Epithelial cell of prostate (primary cell): ENCODE measurements around the gene ZNF783.
"Not testable (repeated sequence)": the region's sequence is repeated elsewhere in the genome, so short reads cannot be mapped to it uniquely, and the experiment has no call there.

Source experiments
- DNase-seq: peaks from one replicate; pipeline ENCODE4 v3.0.0-alpha.2; 2011; ENCODE audit warnings: low read depth, low spot score
- H3K27ac ChIP-seq: fragments of 450-650 bp; 2 replicates; pipeline ENCODE4 v1.5.1; 2017; ENCODE audit warnings: mild to moderate bottlenecking

The ZNF783 gene

DNA sequence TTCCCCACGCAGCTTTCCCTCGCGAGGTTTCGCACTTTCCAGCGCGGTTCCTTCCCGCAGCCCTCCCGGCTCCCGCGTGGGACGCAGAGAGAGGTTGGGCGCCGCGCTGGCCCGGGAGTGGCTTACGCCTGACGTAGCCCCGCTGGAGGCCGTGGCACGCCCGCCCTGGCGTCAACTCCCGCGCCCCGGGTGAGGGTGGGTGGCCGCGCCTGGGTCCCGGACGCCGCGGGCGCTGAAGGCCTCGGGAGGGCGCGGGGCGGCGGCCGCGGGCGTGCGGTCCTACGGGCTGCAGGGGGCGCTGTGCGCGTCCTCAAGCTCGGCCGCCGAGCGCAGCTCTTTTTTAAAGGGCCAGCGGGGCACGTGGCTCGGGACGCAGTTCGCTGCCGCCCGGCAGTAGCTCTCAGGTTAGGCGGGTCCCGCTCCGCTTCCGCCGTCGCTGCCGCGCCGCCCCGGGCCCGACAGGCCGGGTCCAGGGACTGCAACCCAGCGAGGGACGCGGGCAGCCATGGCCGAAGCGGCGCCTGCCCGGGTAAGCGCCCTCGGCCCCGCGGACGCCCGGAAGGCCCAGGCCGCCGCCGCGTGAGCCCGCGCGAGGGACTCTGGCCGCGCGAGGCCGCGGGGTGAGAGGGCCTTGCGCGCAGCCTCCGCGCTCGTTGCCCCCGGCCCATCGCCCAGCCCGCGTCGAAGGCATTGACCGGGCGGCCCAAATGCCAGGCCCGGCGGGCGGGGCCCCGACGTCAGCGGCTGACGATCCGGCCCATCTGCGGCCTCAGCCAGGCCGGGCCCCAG, at the start of gene ZNF783:
Gene ZNF783, plus strand, starts transcription at position 368 of the 789 bp plus-strand sequence. Its CDS starts 138 bp downstream, at position 506.
- peak within 1 kb of the TSS; percentile 94 for H3K27ac ChIP-seq
- no peak for DNase-seq

DNA sequence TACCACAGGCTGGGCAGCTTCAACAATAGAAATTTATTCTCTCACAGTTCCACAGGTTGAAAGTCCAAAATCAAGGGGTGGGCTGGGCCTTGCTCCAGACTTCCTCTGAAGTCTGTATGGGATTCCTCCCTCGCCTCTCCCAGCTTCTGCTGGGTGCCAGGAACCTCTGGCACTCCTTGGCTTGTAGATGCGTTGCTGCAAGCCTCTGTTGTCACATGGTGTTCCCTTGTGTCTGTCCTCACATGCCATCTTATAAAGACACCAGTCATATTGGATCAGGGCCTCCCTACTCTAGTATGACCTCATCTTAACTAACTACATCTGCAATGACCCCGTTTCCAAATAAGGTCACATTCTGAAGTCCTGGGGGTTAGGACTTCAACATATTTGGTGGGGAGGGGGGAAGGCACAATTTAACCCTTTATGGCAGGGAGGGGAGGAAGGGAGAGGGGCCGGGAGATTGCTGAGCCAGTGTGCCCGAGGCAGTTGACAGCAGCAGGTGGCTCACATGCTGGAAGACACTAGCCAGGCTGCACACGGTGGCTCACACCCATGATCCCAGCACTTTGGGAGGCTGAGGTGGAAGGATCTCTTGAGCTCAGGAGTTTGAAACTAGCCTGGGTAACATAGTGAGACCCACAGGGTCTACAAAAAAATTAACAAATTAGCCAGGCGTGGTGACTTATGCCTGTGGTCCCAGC, 47.8 kb upstream of the ZNF783 start:
- no peak for DNase-seq
- H3K27ac ChIP-seq, result no peak overlapping the region

DNA sequence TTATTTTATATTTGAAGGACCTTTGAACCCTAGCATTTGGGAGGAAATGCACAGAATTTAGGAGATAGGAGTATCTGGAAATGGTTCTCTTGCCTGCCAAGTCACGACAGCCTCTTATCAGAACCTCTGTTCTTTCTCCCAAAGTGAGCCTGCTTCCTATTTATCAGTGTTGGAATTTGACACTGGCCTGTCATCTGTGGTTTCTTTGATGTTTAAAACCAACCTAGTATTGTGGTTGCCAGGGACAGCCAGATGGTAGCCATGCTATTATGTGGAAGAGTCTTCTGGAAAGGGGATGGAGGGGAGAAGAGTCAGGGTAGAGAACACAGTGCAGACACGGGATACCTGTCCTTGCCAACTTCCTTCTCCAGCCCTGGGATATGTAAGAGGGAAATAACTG, 45.6 kb upstream of the ZNF783 start:
- H3K27ac ChIP-seq, result no peak overlapping the region
- no peak for DNase-seq

DNA sequence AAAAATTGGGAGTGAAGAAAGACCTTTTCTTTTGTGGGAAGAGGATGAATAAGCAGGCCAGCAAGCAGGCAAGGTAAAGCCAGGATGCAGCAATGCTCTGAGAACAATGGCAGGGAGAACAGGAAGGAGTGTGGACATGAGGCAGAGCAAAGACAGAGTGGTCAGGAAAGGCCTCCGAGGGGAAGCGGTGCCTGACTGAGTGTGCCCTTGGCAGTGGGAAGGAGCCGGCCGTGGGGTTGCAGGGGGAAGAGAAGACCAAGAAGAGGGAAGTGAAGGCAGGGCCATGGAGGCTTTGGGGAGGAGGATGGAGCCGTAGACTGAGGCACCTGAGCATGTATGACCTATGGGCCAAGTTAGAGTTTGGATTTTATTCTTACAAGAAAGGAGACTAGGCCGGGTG, 44.4 kb upstream of the ZNF783 start:
- DNase-seq, result no peak
- H3K27ac ChIP-seq, result no peak overlapping the region

DNA sequence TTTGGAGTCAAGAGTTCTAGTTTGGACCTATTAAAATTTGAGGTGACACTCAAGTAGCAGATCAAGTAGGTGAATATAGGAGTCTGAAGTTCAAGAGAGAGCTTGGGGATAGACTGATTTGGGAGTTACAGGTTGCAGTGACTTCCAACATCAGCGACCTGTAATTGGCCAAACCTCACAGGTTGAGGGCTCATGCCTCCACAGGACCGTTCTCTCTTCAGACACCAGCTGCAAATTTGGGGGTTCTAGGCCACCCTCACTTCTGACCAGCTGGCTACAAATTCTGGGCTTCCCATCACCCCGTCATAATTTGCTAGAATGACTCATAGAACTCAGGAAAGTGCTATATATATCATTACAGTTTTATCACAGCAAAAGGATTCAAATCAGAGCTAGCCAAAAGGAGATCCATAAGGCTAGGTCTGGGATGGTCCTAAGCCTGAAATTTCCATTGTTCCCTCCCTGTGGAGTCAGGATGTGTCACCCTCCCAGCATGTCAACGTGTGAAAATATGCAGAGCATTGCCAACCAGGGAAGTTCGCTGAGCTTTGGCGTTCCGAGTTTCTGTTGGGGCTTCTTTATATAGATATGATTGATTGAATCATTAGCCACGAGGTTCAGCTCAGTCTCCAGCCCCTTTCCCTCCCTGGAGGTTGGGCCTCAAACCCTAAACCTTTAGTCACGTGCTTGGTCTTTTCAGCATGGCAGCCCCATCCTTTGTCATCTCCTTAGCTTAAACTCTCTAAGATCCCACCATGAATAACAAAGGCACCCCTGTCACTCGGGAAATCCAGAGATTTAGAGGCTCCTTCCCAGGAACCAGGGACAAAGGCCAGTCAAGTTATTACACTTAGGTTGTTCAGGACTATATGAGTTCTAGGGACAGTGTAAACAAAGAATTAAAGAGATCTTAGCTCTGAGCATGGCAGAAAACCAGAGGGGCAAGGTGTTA, 43.3 kb upstream of the ZNF783 start:
- no peak for DNase-seq
- peak overlapping the region; percentile 61 for H3K27ac ChIP-seq

DNA sequence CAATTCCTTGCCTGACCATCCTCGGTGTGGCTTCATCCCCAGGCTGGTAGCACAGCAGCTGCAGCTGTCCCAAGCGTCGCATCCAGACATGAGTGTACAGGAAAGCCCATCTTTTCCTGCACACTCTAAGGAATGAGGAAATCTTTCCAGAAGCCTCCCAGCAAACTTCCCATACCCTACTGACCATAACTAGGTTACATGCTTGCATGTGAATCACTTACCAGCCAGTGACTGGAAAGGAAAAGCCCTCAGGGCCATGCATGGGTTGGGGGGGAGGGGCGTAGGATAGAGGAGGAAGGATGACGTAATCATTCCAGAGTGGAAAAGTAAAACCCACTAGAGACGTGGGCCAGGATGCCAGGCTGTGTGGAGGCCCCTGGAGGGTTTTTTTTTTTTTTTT, 41.5 kb upstream of the ZNF783 start:
- H3K27ac ChIP-seq, result peak overlapping the region; percentile 61
- no peak for DNase-seq

DNA sequence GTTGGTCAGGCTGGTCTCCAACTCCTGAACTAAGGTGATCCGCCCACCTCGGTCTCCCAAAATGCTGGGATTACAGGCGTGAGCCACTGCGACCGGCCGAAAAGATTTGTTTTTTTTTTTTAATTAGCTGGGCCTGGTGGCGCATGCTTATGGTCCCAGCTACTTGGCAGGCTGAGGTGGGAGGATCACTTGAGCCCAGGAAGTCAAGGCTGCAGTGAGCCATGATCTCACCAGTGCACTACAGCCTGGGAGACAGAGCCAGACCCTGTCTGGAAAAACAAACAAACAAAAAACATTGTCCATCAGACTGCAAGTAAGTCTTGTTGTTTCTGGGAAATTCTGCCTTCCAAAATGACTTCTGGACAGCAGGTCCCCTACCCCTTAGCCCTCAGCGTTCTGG, 38.8 kb upstream of the ZNF783 start:
- DNase-seq, result no peak
- no peak overlapping the region for H3K27ac ChIP-seq

DNA sequence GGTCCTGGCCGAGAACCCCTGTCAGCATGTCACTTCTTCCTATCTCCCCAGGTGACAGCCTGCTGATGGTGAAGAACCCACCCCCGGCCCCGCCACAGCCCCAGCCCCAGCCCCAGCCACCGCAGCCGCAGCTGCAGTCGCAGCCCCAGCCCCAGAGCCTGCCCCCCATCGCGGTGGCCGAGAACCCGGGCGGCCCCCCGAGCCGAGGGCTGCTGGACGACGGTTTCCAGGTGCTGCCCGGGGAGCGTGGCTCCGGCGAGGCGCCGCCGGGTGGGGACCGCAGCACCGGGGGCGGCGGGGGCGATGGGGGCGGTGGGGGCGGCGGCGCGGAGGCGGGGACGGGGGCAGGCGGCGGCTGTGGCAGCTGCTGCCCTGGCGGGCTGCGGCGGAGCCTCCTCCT, 38.2 kb upstream of the ZNF783 start:
- no peak for DNase-seq
- no peak overlapping the region for H3K27ac ChIP-seq

DNA sequence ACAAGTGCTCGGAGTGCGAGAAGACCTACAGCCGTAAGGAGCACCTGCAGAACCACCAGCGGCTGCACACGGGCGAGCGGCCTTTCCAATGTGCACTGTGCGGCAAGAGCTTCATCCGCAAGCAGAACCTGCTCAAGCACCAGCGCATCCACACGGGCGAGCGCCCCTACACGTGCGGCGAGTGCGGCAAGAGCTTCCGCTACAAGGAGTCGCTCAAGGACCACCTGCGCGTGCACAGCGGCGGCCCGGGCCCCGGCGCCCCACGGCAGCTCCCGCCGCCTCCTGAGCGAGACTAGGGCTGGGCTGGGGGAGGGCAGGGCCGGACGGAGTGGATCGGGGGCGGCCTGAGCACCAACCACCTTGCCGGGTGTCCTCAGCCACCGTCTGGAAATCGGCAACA, 37.6 kb upstream of the ZNF783 start:
- no peak overlapping the region for H3K27ac ChIP-seq
- no peak for DNase-seq

DNA sequence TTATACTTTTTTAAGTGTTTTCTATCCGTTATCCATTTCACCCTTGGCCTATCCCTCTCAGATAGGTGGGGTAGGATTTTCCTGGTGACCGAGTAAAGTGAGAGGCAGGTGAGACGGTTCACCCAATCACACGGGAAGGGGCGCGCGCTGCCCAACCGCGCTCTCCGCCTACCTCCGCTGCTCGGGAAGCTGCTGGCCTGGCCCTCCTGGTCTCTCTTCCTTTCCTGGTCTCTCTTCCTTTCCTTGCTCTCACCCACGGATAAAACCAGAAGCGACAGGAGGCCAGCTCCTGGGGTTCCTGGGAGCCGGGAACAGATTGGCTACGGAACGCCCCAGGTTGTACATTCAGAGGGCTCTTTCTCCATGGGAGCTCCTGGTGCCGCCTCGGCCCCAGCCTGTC, 36.9 kb upstream of the ZNF783 start:
- DNase-seq, result no peak
- no peak overlapping the region for H3K27ac ChIP-seq

DNA sequence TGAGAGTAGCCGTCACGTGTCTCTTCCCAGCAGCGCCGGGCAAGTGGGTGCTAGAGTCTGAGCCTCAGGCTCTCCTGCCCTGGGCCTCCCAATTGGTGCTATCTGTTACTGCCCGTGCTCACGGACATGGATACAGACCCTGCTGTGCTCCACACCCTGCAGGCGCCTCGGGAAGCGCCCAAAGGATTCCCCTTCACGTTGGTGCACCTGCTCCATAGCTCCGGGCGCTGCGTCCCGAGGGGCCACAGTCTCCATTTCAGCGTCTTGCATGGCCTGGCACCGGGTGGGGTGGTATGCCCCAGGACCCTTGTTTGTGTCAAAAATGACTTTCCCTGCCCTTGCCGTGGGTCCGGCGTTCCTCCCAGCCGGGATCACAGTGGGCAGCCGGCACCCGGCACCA, 36.3 kb upstream of the ZNF783 start:
- H3K27ac ChIP-seq, result no peak overlapping the region
- no peak for DNase-seq

DNA sequence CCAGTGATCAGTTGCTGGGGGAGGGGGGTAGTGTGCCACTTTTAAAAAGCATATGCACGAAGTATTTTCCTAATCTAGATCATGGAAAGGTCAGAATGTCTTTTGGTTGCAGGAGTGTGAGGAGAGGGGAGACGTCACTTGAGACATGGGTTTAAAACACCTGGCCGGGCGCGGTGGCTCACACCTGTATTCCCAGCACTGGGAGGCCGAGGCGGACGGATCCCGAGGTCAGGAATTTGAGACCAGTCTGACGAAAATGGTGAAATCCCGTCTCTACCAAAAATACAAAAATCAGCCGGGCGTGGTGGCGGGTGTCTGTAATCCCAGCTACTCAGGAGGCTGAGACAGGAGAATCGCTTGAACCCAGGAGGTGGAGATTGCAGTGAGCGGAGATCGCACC, 35.6 kb upstream of the ZNF783 start:
- not testable (repeated sequence) for DNase-seq
- peak overlapping the region; percentile 58 for H3K27ac ChIP-seq

DNA sequence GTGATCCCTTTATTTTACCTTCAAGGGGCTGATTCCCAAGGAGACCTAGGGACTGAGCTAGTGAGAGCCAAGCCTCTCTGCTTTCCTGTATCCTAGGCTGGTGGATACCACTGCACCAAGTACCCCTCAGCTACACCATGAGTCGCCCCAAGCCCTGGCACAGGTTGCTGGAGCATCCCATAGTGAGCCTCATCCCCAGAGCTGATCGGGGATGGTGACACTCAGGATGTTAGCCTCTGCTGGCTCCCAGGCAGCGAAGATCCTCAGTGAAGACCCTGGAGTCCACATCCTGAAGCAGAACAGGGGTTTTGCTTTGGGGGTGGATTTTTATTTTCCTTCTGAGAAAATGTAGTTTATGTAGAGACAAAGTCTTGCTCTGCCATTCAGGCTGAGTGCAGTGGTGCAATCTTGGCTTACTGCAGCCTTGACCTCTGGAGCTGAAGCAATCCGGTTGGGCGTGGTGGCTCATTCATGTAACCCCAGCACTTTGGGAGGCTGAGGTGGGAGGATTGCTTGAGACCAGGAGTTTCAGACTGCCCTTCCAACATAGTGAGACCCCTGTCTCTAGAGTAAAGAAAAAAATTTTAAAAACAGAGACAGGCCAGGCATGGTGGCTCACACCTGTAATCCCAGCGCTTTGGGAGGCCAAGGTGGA, 35.0 kb upstream of the ZNF783 start:
- DNase-seq, result no peak
- peak overlapping the region; percentile 58 for H3K27ac ChIP-seq

DNA sequence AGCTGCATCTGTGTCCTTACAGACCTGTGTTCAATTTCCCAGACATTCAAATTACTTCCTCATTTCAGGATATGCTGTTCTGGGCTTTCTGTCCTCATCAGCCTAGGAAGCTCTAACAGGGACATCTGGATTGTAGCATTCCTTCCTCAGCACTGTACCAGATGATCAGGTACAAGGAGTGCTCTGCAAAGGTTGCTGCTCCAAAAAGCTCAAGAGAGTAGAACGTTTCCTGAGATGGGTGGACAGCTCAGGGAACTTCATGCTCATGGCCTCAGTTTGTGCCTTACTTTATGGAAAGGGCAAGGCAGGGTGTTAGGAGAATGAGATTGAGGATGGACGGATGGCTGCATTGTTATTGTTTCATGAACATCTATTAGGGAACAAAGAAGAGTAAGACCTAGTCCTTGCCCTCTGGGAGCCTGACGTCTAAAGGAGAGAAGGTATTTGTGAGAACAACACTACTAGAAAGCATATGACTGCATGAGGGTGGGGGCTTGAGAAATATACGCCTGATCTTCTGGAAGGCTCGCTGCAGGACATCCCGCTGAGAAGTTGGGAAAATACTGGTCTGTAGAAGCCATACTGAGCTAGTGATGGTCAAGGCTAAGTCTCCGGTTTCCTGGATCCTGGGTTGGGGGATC, 33.0 kb upstream of the ZNF783 start:
- DNase-seq, result no peak
- H3K27ac ChIP-seq, result peak overlapping the region; percentile 58

DNA sequence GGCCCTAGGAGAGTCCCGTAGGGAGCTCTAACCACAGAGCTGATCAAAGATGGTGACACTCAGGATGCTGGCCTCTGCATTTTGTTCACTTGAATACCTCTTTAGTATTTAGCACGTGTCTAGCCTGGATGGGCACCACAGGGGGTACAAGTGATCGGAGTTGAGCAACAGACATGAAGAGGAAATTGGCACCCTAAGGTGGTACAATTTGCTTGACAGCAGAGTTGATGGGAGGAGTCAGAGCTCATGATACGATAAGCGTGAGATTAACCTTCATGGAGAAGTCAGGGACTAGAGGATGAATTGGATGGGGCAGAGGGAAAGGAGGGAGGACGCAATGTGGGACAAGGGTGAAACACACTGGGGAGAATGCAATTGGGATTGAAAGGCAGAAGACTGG, 32.5 kb upstream of the ZNF783 start:
- no peak for DNase-seq
- H3K27ac ChIP-seq, result no peak overlapping the region

DNA sequence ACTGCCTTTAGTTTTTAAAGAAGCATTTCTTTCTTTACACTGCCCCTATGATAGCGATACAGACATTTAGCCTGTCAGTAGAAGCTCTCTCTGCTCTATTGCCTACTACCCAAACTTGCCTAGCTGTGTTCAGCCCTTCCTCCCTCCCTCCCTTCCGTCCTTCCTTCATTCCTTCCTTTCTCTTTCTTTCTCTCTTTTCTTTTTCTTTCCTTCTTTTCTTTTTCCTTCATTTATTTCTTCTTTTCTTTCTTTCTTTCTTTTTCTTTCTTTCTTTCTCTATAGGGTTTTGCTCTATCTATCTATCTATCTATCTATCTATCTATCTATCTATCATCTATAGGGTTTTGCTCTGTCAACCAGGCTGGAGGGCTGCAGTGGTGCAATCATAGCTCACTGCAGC, 29.6 kb upstream of the ZNF783 start:
- no peak for DNase-seq
- H3K27ac ChIP-seq, result peak overlapping the region; percentile 100

DNA sequence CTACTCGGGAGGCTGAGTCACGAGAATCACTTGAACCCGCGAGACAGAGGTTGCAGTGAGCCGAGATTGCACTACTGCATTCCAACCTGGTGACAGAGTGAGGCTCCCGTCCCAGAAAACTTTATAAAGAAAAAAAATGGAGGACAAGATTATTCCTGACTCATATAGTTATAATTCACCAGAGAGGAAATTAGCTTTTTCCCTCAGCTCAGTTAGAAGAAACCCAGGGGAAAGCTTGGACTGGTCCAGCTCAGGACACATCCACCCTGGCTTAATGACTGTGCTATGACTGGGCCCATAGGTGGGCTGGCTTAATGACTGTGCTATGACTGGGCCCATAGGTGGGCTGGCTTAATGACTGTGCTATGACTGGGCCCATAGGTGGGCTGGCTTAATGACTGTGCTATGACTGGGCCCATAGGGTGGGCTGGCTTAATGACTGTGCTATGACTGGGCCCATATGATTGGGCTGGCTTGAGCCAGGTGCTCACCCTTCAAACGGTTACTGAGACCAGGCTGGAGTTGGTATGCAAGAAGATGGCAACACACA, 28.3 kb upstream of the ZNF783 start:
- DNase-seq, result peak; percentile 90
- peak overlapping the region; percentile 100 for H3K27ac ChIP-seq

DNA sequence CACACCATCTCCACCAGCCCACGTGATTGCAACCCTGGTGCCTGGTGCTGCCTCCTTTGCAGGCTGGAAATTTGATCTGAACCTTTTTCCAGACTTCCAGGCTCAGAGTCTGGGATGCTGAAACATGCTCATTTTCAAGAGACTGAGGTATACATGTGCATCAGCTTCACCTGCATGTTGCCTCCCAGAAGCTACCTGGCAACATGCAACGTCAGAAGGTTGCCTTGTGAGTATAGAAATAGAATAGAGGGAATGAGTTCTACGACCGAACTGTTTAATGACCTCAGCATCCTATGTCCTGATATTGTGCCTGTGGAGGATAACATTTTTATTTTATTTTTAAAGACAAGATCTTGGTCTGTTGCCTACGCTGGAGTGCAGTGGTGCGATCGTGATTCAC, 24.5 kb upstream of the ZNF783 start:
- DNase-seq, result no peak
- peak overlapping the region; percentile 100 for H3K27ac ChIP-seq

DNA sequence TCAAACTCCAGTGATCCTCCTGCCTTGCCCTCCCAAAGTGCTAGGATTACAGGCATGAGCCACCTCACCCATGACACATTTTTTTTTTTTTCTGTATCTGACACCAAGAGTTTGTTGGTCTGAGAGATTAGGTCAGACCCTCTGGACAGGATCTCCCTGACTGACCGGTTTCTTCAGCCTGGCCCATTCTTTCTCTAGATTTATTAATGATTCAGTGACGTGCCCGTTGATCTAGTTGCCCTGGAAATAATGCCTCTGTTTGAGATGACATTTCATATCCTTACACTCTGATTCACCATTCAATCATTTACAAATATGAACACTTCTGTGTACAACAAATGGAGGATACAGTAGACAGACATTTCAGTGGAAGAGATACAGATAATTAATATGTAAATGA, 23.9 kb upstream of the ZNF783 start:
- no peak for DNase-seq
- peak overlapping the region; percentile 100 for H3K27ac ChIP-seq
